Ovary (tissue), 3 donors: ENCODE results near the gene GAS6.

Experiments
- CTCF ChIP-seq, 3 donors: fragments of 450-650 bp in 2 of 3; fragments of 200-600 bp in 1 of 3; IDR thresholded peaks; one replicate each; pipeline versions ENCODE4 v1.5.1 to v1.8.0; 2016 to 2022; ENCODE audit warnings: antibody characterized with exemption in 3 of 3, mild to moderate bottlenecking in 1 of 3
- POLR2A ChIP-seq: fragments of 450-650 bp; IDR thresholded peaks from one replicate; pipeline ENCODE4 v1.6.1; 2017; ENCODE audit warnings: antibody characterized with exemption, mild to moderate bottlenecking, moderate library complexity
- donor health status: DM: no; HTN: no; CAD: no.

- no peak for TF ChIP-seq CTCF (IDR thresholded peaks at IDR 0.05)
- TF ChIP-seq POLR2A, result no peak
These were observed 41.6 kb downstream of the GAS6 start for GRCh38 chr13:113822266-113822665.
